GM21528 (cell line): Measurements from ENCODE around the gene CCL15.
"Not testable (repeated sequence)": the region's sequence is repeated elsewhere in the genome, so short reads cannot be mapped to it uniquely, and the experiment has no call there.

Source experiments
- ATAC-seq: cut with Tn5 transposase; IDR thresholded peaks from one replicate; pipeline ENCODE4 v1.9.1; 2021; ENCODE audit warnings: mild to moderate bottlenecking, moderate library complexity; ENCODE audit not compliant: unreplicated experiment, low FRiP score

Gene CCL15

DNA sequence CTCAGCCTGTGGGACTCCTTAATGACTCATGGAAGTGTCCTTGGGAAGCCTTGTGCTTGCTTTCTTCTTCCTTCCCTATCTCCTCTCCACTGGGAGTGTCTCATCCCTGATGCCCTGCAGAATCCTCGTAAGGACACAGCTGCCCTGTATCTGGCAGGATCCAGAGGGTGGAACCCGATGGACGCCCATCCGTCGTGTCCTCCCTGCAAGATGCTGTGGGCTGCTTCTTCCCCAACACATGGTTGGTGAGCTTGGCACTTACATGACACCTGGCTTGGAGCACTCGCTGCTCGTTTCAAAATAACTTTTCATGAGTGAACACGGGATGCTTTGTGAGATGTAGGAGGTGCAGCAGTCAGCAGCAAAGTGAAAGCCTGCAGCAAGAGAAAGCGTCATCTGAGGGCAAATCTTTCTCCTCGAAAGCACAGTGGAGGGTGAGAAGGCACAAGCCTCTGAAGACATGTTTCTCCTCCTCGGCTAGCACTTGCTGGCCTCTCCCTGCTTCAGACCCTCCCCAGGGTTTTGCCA, 3.3 kb downstream of the CCL15 start:
- no peak for ATAC-seq

DNA sequence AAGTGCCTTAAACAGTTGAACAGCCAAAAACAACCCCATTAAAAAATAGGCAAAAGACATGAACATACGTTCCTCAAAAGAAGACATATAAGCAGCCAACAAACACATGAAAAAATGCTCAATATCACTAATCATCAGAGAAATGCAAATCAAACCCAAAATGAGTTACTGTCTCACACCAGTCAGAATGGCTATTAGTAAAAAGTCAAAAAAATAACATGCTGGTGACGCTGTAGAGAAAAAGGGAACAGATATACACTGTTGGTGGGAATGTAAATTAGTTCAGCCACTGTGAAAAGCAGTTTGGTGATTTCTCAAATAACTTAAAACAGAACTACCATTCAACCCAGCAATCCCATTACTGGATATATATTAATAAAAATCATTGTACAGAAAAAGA, 6.0 kb downstream of the CCL15 start:
- ATAC-seq, result not testable (repeated sequence)

DNA sequence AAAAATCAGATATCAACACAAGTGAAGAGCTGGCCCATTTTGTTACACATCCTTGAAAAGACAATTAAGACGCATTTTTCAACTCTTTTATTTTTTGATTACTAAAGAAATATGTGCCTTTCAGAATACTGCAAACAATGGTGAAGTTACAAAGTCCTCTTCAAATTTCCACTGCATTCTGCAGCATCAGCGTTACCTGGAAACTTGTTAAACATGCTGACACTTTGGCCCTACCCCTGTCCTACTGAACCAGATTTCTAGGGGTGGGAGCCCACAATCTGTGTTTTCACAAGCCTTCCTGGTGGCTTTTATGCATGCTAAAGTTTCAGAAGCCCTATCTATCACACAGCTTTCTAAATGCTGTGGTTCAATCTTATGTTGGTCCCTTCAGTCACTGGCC, 10.3 kb downstream of the CCL15 start:
- ATAC-seq, result no peak

DNA sequence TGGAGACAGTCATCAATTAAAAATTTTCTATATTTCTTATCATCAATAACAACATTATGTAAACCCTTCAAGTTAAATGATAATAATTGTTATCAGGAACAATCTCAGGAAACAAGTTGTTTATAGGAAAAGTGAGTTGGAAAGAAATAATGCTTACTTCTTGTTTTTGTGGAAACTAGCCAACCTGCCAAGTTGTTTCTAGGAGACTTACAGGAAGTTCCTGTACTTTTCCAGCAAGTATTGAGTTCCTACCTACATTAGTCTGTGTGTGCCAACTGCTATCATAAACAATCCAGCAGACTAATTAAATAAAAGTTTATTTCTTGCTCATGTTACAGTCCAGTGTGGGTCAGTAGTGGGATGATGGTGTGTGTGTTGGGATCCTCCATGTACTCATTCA, 13.2 kb downstream of the CCL15 start:
- no peak for ATAC-seq

DNA sequence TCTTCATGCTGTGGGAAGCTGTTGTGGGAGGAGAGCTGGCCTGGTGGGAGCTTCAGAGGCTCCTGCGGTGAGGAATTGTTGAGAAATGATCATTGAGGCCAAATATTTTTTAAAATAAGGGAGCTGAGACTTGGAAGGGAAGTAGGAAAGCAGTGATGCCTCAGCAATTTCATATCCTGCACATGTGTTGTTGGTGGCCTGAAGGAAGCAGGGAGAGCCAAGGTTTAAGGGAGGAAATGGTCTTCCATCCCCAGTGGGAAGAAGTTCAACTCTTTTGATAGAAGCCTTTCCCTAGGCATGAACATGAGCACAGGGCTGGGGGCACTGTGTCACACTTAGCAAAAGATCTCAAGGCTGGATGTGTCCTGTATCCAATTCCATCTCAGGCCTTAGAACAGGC, 14.7 kb downstream of the CCL15 start, which contains the start of gene CCL14:
CCL14 (minus strand) TSS at position 87 of the 400 bp plus-strand sequence; CDS start at position 7, 80 bp downstream.
- ATAC-seq, result no peak

DNA sequence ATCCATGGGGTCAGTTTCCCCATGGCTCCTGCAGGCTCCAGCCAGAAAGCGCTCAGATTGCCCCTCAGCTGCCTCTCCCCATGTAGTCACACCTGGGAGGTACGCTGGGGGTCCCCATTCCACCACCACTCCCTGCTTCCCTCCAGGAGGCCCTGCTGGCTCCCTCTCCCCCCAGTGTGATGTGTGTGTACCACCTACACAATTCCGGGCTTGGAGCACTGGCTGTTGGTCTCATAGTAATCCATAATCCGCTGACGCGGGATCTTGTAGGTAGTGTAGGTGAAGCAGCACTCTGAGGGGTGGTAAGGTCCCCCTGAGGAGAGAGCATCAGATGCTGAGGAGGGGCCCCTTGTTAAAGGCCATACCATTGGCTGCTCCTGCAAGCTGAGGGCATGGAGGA, 17.2 kb downstream of the CCL15 start:
- ATAC-seq, result no peak

DNA sequence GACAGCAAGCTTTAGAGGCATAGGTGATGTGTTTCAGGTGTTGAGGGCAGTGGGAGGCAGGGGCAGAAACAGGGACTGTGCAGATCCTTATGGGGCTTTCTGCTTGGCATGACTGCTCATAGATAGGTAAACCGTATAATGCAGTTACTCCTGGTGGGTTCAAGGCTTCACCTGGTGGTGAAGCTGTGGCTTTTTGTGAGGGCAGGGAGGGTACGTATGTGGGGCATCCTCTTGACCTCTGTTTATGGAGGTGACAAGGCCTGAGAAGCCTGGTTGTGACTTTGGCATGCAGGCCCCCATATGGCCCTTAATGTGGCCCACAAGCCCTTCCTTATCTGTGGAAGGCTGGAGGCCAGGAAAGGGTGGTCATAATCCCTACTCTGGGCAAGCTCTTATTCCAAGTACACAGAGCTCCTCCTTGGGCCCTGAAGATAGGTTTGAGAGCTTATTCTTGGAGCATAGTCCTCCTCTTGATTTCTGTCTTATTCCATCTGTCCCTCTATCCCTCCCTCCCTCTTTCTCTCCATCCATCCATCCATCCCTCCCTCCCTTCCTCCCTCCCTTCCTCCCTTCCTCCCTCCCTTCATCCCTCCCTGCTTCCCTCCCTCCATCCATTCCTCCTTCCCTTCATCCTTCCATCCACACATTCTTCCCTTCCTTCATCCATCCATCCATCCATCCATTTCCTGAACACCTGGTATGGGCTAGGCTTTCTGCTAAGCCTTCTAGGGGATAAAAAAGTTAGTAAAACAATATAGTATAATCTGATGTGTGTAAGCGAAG, 18.8 kb downstream of the CCL15 start:
- ATAC-seq, result no peak

DNA sequence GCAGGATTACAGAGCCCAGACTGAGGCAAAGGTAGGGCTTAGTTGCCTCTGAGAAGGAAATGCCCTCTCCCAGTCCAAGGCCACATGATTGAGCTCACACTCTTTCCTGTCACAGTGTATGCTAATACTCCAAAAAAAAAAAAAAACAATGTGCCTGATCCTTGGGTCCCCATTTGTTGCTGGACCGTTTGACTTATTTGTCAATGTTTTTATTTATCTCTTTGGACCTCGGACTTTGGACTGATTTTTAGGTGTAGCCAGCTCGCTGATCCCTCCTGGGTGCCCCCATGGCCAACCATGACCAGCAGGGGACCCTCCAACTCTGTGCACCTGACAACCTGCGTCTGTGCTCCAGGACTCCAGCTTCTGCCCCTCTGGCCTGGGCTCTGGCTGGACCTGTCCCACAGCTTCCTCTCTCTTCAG, 19.4 kb downstream of the CCL15 start:
- no peak for ATAC-seq

DNA sequence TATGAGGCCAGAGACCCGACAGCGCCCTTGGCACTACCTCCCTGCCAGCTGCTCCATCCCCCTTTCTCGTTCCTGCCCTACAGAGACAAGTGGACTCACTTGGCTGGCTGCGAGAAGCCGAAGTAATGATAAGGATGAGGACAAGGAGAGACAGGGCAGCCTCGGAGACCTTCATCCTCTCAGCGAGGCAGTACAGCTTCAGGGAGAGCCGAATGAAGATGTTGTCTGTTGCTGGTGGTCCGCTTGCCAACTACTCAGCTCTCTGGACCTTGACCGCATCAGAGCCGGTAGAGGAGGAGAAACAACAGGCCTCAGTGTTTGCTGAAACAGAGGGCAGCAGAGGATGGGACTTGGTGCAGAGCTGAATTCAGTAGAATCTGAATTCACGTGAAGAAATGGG, 20.1 kb downstream of the CCL15 start, which contains the start of gene CCL16:
CCL16 (minus strand) TSS at position 252 of the 400 bp plus-strand sequence; CDS start at position 175, 77 bp downstream.
- no peak for ATAC-seq

DNA sequence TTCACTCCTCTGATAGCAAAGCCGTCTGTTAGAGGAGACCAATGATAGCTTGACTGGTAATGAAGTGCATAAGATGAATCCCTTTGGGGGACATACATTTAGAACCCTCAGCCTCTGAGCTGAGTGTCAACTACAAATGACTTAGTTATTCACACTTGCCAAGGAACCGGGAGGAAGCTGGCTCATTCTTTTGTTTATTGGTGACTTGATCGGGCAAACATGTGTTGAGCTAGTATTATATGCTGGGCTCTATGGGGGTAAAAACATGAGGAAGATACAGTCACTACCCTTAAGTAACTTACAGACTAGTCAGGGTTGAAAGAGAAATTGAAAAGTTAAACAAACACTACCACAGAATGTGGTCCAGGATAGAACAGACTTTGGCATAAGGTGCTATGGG, 23.0 kb downstream of the CCL15 start:
- no peak for ATAC-seq

DNA sequence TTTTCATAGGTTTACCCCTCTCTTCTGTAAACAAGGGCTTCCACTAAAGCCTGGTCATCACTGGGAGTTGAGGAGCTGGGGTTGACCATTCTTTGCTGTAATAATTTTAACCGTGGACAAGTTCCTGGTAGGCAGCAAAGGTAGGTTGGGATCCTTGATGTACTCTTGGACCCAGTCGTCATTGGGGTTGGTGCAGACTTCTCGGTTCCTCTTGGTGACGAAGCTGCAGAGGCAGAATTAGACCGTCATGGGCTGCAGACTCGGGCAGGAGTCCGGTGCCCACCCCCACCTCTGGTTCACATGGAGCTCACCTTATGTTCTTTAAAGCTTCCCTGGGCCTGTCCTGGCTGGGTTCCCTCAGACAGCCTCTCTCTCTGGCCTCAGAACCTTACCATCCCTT, 23.8 kb downstream of the CCL15 start:
- ATAC-seq, result no peak

DNA sequence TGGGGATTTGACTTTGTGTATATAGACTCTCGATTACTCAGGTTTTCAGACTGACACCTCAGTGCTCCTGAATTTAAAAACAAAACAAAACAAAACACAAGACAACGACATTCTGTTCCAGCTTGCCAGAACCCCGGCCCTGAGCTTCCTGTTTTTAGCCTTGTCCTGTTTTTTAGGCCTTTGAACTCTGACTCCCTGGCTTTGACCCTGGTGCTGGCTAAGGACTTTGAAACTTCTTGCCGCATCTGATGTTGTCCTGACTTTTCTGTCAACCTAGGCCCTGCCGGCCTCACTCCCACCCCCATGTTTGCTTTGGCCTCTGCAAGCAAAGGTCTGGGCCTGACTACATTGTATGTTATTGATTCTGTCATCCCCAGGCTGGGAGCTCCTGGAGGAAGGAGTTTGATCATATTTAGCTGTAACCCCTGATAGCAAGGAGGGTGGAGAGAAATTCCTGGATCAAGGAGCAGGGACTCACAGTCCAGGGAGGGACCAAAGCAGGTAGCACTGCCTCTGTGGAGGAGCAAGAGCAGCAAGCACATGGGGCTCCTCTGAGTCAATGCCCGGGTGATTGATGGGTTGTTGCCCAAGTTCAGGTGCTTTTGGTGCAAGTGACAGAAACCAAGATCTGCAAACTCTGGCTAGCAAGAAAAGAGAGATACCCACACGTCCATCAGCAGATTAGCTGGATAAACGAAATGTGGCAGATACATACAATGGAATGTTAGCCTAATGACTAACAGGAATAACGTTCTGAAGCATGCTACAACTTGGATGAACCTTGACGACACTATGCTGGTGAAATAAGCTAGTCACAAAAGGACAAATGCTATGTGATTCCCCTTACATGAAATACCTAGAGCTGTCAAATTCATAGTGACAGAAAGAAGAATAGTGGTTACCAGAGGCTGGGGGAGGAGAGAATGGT, 27.8 kb downstream of the CCL15 start:
- ATAC-seq, result no peak

DNA sequence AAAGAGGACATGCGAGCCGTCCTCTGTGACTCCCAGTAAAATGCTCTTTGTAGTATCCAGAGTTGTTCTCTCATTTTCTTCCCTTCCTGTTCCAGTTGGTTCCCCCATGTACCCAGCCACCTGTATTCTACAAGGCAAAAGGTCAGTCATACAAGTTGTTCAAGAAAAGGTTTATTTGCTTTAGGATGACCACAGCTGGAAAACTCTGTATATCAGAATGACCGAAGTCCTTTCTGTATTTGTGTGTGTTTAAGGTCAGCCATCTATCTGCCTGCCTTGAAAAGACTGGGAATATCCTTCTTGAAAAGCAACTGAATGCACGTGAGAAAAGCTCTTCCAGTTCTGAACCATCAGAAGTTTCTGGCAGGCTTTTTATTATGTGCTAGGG, 28.4 kb downstream of the CCL15 start:
- ATAC-seq, result no peak

DNA sequence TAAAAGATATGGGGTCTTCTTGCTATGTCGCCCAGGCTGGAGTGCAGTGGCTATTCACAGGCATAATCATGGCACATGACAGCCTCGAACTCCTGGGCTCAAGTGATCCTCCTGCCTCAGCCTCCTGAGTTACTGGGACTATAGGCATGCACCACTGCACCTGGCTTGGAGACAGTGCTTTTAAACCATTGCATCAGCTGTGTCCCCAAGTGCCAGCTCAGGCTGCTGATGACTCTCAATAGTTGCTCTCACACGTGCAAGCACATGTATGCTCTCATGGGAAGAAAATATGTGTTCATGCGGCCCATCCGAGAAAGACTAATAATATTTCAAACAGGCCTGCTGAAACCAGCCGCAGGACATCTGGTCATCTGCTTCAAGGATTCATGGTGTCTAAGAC, 28.8 kb downstream of the CCL15 start:
- no peak for ATAC-seq

DNA sequence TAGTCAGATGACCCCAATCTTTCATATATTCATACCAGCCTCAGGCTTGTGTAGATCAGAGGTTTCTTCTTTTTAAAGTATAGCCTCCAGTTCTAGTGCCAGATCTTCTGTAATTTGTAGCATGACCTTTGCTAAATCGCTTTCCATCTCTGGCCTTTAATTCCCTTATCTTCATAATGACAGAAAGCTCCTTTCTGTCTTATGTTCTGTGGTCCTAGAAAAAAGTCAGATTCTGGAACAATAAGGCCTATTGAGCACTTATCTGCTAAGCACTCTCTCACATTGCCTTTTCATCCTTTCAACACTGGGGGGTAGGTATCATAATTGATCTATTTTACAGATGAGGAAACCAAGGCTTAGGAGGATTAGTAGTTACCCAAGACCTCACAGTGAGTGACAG, 29.3 kb downstream of the CCL15 start:
- ATAC-seq, result no peak

DNA sequence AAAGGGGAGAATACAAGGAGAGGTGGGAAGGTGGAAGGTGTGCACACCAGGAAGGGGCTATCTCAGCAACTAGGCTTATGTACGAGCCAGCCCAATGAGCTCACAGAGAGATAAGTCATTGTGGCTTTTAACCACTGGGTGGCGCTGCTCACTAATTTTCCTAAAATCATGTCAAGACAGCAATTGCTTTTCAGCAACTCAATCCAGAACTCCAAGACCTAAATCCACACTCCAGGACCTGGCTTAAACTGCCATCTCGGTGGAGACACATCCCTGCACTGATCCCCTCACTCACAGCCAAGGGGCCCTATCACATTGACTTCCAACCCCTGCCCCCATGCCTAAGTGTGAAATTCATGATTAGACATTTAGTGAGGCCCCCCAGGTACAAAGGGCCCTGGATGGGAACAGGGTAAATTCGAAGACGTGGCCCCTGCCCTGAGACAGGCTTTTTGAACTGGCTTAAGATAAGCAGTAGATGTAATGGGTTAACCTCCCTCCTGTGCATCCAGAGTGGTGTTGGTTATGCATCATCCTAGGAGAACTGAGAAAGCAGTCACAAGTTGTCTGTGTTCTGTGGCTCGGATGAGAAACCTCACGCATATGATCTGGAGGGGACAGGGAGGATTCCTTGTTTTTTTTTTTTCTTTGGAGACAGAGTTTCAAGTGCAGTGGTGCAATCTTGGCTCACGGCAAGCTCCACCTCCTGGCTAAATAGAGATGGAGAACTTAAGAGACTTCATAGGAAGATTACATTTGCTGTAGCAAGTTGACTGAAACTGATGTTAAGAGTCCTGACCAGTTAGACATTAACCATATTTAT, 31.6 kb downstream of the CCL15 start:
- no peak for ATAC-seq

DNA sequence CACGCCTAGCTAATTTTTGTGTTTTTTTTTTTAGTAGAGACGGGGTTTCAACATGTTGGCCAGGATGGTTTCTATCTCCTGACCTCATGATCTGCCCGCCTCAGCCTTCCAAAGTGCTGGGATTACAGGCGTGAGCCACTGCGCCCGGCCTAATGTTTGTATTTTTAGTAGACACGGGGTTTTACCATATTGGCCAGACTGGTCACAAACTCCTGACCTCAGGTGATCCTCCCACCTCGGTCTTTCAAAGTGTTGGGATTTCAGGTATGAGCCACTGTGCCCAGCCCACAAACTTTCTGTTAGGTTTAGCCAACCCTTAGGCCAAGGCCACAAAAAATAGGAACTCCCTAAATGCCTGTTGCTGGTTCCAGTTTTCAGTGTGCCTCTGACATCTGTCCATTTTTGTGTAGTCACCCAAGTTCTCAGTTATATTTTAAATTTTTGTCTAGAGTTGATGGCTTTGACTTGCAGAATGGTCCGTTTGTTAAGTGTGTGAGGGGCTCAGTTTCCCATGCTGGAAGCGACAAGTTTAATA, 32.8 kb downstream of the CCL15 start:
- no peak for ATAC-seq

DNA sequence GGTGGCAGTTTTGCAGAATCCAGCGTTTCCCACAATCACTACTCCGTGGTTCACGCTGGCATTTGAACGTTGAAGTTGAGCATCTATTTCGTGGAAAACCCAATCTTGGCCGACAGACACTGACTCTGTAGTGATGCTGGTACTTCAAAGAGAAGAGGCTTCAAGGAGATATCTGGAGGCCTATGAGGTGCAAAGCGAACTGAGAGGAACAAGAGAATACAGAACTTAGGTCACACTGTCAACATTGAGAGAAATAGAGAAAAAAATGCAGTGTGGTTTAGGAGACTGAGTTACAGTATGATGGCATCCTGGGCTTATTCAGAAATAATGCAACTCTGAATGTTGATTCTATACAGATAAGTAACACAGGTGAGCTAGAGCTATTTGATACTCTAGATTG, 36.1 kb downstream of the CCL15 start:
- no peak for ATAC-seq

DNA sequence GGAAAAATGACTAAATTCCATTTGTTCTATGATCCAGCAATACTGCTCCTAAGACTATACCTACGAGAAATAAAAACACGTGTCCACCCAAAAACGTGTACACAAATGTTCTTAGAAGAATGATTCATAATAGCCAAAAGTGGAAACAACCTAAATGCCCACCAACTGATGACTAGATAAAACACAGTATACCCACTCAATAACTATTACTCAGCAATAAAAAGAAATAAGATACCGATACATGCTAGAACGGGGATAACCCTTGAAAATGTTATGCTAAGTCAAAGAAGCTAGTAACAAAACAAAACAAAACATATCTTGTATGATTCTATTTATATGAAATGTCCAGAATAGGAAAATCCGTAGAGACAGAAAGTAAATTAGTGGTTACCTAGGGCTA, 37.7 kb downstream of the CCL15 start:
- no peak for ATAC-seq

DNA sequence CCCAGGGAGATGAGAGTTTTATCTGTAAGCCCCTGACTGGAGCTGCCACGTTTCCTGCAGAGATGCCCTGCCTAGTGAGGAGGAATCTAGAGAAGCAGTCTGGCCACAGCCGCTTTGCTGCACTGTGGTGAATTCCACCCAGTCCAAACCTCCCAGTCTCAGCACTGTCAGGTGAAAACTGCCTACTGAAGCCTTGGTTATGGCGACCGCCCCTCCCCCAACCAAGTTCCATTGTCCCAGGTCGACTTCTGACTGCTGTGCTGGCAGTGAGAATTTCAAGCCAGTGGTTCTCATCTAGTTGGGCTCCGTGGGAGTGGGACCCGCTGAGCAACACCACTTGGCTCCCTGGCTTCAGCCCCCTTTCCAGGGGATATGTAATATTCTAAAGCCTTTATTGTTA, 47.6 kb downstream of the CCL15 start:
- no peak for ATAC-seq
